GM23338 (cell line): Measurements from ENCODE around the gene SLC4A2. TPM values are rescaled to one million over a fixed set of nuclear protein-coding genes. Genes with fewer than 3 reads are reported as not detected.

Experiments used
- ATAC-seq: fragments of 200-7000 bp; cut with Tn5 transposase; 3 replicates; pipeline ENCODE4 v1.9.1; 2020
- DNase-seq: peaks from one replicate; pipeline ENCODE4 v3.0.0-alpha.2; 2015; ENCODE audit warnings: low spot score
- H2AFZ ChIP-seq: fragments of 200-600 bp; sonication (generic); 2 replicates; pipeline ENCODE4 v1.8.0; 2016; ENCODE audit warnings: antibody characterized with exemption, mild to moderate bottlenecking, moderate library complexity
- H3F3A ChIP-seq: fragments of 200-600 bp; sonication (generic); replicated peaks from 2 replicates; pipeline ENCODE4 v1.8.0; 2017; ENCODE audit warnings: antibody characterized with exemption, mixed run types, low read depth
- H3K27ac ChIP-seq: fragments of 200-600 bp; sonication (generic); 2 replicates; pipeline ENCODE4 v1.6.1; 2016; ENCODE audit warnings: low read depth
- H3K27me3 ChIP-seq: fragments of 200-600 bp; sonication (generic); 2 replicates; pipeline ENCODE4 v1.8.0; 2016; ENCODE audit warnings: mild to moderate bottlenecking, mixed run types, moderate library complexity; ENCODE audit not compliant: insufficient read depth
- H3K36me3 ChIP-seq: fragments of 200-600 bp; sonication (generic); 2 replicates; pipeline ENCODE4 v1.8.0; 2016; ENCODE audit warnings: mild to moderate bottlenecking; ENCODE audit not compliant: insufficient read depth
- H3K4me1 ChIP-seq: fragments of 200-600 bp; sonication (generic); 2 replicates; pipeline ENCODE4 v1.8.0; 2016; ENCODE audit warnings: mild to moderate bottlenecking, moderate library complexity; ENCODE audit not compliant: insufficient read depth
- H3K4me2 ChIP-seq: fragments of 200-600 bp; sonication (generic); 2 replicates; pipeline ENCODE4 v1.7.1; 2017; ENCODE audit warnings: mixed run types
- H3K4me3 ChIP-seq: fragments of 200-600 bp; sonication (generic); 2 replicates; pipeline ENCODE4 v1.6.1; 2016; ENCODE audit warnings: mixed run types
- H3K79me2 ChIP-seq: fragments of 200-600 bp; sonication (generic); replicated peaks from 2 replicates; pipeline ENCODE4 v1.8.0; 2017; ENCODE audit warnings: mild to moderate bottlenecking; ENCODE audit not compliant: insufficient read depth
- H3K9me2 ChIP-seq: fragments of 200-600 bp; sonication (generic); 2 replicates; pipeline ENCODE4 v1.8.0; 2017; ENCODE audit not compliant: insufficient read depth
- H4K20me1 ChIP-seq: fragments of 200-600 bp; sonication (generic); replicated peaks from 2 replicates; pipeline ENCODE4 v1.8.0; 2017; ENCODE audit warnings: mild to moderate bottlenecking; ENCODE audit not compliant: insufficient read depth
- H3K27ac Mint-ChIP-seq: 2 replicates; pipeline ENCODE4 v1.8.0; 2020; ENCODE audit warnings: inconsistent platforms, mild to moderate bottlenecking, moderate library complexity, mixed read lengths
- H3K27me3 Mint-ChIP-seq: 3 replicates; pipeline ENCODE4 v1.8.0; 2022; ENCODE audit warnings: low read depth, mild to moderate bottlenecking, moderate library complexity, mixed read lengths, inconsistent platforms; ENCODE audit not compliant: insufficient read depth, poor library complexity
- H3K36me3 Mint-ChIP-seq: 3 replicates; pipeline ENCODE4 v1.8.0; 2021; ENCODE audit warnings: low read depth, mild to moderate bottlenecking, inconsistent platforms, moderate library complexity, mixed read lengths
- H3K4me1 Mint-ChIP-seq: 3 replicates; pipeline ENCODE4 v1.8.0; 2020; ENCODE audit warnings: mild to moderate bottlenecking, inconsistent platforms, mixed read lengths
- H3K4me3 Mint-ChIP-seq: 3 replicates; pipeline ENCODE4 v1.8.0; 2021; ENCODE audit warnings: moderate library complexity, mild to moderate bottlenecking, inconsistent platforms, mixed read lengths
- H3K9me3 Mint-ChIP-seq: 3 replicates; pipeline ENCODE4 v1.8.0; 2020; ENCODE audit warnings: moderate library complexity, mild to moderate bottlenecking, inconsistent platforms, mixed read lengths
- CREB1 ChIP-seq: fragments of 250-450 bp; sonication (Bioruptor Pico); IDR thresholded peaks from 2 replicates; pipeline ENCODE4 v1.5.0; 2020; ENCODE audit warnings: low read depth, mild to moderate bottlenecking, moderate library complexity
- JUNB ChIP-seq: IDR thresholded peaks from one replicate; pipeline ENCODE4 v1.6.1; 2016; ENCODE audit warnings: antibody characterized with exemption; ENCODE audit not compliant: unreplicated experiment
- STAT1 ChIP-seq: IDR thresholded peaks from one replicate; pipeline ENCODE4 v1.6.1; 2016; ENCODE audit warnings: antibody characterized with exemption; ENCODE audit not compliant: unreplicated experiment
- polyA plus RNA-seq: library from polyadenylated mRNA; unstranded; fragments of >200 nt; fragmentation: Nextera tagmentation; extraction: Ambion mirVana; gene quantifications from 2 replicates; pipeline ENCODE4 v1.2.1, GENCODE V29; 2016
- total RNA-seq: library from RNA; depleted of rRNA; stranded (reverse); fragments of >200 nt; shearing (Covaris generic); gene quantifications from 2 replicates; pipeline ENCODE4 v1.2.3, GENCODE V29; 2014
- TF ChIP-seq, protein P1 (sequence below): fragments of 250-450 bp; sonication (Bioruptor Pico); IDR thresholded peaks from 2 replicates; pipeline ENCODE4 v1.5.0; 2020; ENCODE audit warnings: mild to moderate bottlenecking, moderate library complexity

The SLC4A2 gene
- total and polyA plus RNA-seq, 2 experiments from 2014 or later, result 64.8 to 106 TPM

DNA sequence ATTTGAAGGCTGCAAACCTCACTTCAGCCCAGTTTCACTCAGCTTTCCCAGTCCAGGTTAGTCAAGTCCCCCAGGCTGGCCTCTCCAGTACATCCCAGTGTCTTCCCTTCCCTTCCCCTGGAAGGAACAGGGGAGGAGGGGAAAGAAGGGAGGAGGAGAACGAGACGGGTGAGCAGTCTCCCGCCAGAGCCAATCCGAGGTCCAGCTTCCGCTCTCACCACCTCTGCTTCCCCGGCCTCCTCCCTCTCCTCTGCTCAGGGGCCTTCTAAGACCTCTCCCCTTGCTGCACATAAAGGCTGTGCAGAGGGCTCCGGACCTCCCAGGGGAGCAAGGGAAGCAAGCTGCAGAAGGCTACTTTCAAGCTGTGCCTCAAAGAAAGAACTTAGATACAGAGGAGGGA lies 39.2 kb upstream of the SLC4A2 start (continued):
- TF ChIP-seq, protein P1, sequence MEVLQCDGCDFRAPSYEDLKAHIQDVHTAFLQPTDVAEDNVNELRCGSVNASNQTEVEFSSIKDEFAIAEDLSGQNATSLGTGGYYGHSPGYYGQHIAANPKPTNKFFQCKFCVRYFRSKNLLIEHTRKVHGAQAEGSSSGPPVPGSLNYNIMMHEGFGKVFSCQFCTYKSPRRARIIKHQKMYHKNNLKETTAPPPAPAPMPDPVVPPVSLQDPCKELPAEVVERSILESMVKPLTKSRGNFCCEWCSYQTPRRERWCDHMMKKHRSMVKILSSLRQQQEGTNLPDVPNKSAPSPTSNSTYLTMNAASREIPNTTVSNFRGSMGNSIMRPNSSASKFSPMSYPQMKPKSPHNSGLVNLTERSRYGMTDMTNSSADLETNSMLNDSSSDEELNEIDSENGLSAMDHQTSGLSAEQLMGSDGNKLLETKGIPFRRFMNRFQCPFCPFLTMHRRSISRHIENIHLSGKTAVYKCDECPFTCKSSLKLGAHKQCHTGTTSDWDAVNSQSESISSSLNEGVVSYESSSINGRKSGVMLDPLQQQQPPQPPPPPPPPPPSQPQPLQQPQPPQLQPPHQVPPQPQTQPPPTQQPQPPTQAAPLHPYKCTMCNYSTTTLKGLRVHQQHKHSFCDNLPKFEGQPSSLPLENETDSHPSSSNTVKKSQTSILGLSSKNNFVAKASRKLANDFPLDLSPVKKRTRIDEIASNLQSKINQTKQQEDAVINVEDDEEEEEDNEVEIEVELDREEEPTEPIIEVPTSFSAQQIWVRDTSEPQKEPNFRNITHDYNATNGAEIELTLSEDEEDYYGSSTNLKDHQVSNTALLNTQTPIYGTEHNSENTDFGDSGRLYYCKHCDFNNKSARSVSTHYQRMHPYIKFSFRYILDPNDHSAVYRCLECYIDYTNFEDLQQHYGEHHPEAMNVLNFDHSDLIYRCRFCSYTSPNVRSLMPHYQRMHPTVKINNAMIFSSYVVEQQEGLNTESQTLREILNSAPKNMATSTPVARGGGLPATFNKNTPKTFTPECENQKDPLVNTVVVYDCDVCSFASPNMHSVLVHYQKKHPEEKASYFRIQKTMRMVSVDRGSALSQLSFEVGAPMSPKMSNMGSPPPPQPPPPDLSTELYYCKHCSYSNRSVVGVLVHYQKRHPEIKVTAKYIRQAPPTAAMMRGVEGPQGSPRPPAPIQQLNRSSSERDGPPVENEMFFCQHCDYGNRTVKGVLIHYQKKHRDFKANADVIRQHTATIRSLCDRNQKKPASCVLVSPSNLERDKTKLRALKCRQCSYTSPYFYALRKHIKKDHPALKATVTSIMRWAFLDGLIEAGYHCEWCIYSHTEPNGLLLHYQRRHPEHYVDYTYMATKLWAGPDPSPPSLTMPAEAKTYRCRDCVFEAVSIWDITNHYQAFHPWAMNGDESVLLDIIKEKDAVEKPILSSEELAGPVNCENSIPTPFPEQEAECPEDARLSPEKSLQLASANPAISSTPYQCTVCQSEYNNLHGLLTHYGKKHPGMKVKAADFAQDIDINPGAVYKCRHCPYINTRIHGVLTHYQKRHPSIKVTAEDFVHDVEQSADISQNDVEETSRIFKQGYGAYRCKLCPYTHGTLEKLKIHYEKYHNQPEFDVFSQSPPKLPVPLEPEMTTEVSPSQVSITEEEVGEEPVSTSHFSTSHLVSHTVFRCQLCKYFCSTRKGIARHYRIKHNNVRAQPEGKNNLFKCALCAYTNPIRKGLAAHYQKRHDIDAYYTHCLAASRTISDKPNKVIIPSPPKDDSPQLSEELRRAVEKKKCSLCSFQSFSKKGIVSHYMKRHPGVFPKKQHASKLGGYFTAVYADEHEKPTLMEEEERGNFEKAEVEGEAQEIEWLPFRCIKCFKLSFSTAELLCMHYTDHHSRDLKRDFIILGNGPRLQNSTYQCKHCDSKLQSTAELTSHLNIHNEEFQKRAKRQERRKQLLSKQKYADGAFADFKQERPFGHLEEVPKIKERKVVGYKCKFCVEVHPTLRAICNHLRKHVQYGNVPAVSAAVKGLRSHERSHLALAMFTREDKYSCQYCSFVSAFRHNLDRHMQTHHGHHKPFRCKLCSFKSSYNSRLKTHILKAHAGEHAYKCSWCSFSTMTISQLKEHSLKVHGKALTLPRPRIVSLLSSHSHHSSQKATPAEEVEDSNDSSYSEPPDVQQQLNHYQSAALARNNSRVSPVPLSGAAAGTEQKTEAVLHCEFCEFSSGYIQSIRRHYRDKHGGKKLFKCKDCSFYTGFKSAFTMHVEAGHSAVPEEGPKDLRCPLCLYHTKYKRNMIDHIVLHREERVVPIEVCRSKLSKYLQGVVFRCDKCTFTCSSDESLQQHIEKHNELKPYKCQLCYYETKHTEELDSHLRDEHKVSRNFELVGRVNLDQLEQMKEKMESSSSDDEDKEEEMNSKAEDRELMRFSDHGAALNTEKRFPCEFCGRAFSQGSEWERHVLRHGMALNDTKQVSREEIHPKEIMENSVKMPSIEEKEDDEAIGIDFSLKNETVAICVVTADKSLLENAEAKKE (CRISPR knock-in tag), result no peak
- no peak for TF ChIP-seq JUNB

DNA sequence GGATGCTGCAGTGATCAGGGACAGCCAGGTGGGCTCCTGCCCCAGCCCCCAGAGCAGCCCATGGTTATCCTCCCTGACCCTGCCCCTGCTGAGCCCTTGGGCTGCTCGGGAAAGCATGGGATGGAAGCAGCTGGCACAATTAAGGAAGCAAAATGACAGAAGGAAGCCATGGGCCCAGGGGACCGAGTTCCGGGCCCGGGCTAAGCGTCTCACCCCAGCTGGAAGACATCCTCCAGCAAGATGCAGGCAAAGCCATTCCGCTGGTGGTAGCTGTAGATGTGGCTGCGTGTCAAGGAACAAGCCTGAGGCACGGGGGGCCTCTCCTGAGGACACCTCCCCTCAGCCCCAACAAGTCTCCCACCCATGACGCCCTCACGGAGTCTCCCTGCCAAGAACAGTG lies 36.2 kb upstream of the SLC4A2 start:
- no peak overlapping the region for H3K4me3 ChIP-seq
- DNase-seq, result no peak
- no peak for TF ChIP-seq STAT1
- TF ChIP-seq CREB1 (CRISPR knock-in tag), result no peak
- no peak for TF ChIP-seq JUNB
- no peaks in the 10 kb centered on the region; the same call in 1 of the 2 replicates for H3F3A ChIP-seq
- no peaks in the 10 kb centered on the region for H3K79me2 ChIP-seq
- Mint-ChIP-seq H3K36me3 (peaks cover 4% of the 10 kb centered on the region), H3K27me3 (peaks cover 27% of the 10 kb centered on the region), H3K4me3 (no peak overlapping the region), H3K4me1 (peaks cover 35% of the 10 kb centered on the region), H3K9me3 (peaks cover 4% of the 10 kb centered on the region; the same call in 2 of the 3 replicates), H3K27ac (no peak overlapping the region)
- H2AFZ ChIP-seq, result no peak overlapping the region
- H3K27me3 ChIP-seq, result peaks cover 47% of the 10 kb centered on the region
- H3K4me1 ChIP-seq, result peaks cover 15% of the 10 kb centered on the region
- no peak overlapping the region for H3K27ac ChIP-seq
- H3K4me2 ChIP-seq, result no peak overlapping the region
- no peaks in the 10 kb centered on the region; the same call in 1 of the 2 replicates for H3K36me3 ChIP-seq
- no peaks in the 10 kb centered on the region for H4K20me1 ChIP-seq
- no peak for ATAC-seq
- H3K9me2 ChIP-seq, result no peaks in the 10 kb centered on the region
